Measurements from ENCODE around the gene ELOVL6.

DNA sequence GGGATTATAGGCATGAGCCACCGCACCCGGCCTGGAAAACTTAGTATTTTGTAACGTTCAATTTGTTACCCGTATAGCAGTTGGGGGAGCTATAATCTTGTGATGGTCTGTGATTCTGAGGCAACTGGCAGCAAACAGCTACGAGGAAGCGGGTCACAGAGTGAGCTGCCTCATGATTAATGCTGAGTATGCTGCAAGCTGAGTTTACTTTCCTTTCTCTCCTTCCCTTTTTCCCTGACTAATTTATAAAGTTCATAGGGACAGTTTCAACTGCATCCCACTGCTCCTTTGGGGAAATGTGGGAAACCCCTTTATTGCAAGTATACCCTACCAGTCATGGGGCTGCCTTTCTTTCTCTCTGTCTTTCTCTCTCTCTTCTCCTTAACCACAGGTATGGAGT, 17.7 kb upstream of the ELOVL6 start:
- TF ChIP-seq, protein P1, sequence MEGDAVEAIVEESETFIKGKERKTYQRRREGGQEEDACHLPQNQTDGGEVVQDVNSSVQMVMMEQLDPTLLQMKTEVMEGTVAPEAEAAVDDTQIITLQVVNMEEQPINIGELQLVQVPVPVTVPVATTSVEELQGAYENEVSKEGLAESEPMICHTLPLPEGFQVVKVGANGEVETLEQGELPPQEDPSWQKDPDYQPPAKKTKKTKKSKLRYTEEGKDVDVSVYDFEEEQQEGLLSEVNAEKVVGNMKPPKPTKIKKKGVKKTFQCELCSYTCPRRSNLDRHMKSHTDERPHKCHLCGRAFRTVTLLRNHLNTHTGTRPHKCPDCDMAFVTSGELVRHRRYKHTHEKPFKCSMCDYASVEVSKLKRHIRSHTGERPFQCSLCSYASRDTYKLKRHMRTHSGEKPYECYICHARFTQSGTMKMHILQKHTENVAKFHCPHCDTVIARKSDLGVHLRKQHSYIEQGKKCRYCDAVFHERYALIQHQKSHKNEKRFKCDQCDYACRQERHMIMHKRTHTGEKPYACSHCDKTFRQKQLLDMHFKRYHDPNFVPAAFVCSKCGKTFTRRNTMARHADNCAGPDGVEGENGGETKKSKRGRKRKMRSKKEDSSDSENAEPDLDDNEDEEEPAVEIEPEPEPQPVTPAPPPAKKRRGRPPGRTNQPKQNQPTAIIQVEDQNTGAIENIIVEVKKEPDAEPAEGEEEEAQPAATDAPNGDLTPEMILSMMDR (conservative IDR thresholded peaks at IDR 0.05; ENCODE audit: low read depth, low read length) = no peak
- TF ChIP-seq MXI1 (IDR thresholded peaks at IDR 0.05; ENCODE audit: borderline replicate concordance, low read depth, low read length) (no peak), RFX5 (IDR thresholded peaks at IDR 0.05; ENCODE audit: low read depth, low read length) (no peak), POLR2A (IDR thresholded peaks at IDR 0.05; ENCODE audit: low read depth, low read length) (no peak), MAZ (IDR thresholded peaks at IDR 0.05; ENCODE audit: borderline replicate concordance, low read depth, low read length) (no peak), CEBPB (IDR thresholded peaks at IDR 0.05; ENCODE audit: low read depth, low read length) (no peak), BHLHE40 (IDR thresholded peaks at IDR 0.05; ENCODE audit: low read depth, low read length) (no peak), RCOR1 (IDR thresholded peaks at IDR 0.05; ENCODE audit: insufficient replicate concordance, low read length) (no peak), SMC3 (IDR thresholded peaks at IDR 0.05; ENCODE audit: low read depth, low read length) (no peak), MAFK (IDR thresholded peaks at IDR 0.05; ENCODE audit: low read depth, low read length) (0 out of 2 replicates have a peak, but pooled peaks have one; percentile 8)
- TF ChIP-seq, protein P2, sequence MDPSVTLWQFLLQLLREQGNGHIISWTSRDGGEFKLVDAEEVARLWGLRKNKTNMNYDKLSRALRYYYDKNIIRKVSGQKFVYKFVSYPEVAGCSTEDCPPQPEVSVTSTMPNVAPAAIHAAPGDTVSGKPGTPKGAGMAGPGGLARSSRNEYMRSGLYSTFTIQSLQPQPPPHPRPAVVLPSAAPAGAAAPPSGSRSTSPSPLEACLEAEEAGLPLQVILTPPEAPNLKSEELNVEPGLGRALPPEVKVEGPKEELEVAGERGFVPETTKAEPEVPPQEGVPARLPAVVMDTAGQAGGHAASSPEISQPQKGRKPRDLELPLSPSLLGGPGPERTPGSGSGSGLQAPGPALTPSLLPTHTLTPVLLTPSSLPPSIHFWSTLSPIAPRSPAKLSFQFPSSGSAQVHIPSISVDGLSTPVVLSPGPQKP (IDR thresholded peaks at IDR 0.05; ENCODE audit: borderline replicate concordance, low read depth, low read length) = no peak
